Embryonic facial prominence (tissue), 1 donor: ENCODE measurements around the gene NAXD.
"Not testable (repeated sequence)": the region's sequence is repeated elsewhere in the genome, so short reads cannot be mapped to it uniquely, and the experiment has no call there.

Source experiments
- DNase-seq: peaks from one replicate; pipeline ENCODE4 v3.0.0-alpha.2; 2016; ENCODE audit errors: extremely low spot score

NAXD gene

GRCh38 chr13:110663491-110663890 is 48.1 kb downstream of the NAXD start:
- no peak for DNase-seq

DNA sequence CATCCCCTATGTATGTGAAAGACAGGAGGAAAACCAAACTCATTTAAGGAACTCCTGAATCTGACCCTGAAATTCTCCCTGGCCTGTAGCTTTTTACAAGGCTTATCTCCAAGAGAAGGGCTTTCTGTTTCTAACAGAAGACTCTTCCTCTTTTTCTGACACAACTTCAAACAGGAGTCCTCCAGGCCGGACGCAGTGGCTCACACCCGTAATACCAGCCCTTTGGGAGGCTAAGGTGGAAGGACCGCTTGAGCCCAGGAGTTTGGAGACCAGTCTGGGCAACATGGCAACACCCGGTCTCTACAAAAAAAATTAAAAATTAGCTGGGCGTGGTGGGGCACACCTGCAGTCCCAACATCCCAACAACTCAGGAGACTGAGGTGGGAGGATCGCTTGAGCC is 48.7 kb downstream of the NAXD start:
- no peak for DNase-seq

DNA sequence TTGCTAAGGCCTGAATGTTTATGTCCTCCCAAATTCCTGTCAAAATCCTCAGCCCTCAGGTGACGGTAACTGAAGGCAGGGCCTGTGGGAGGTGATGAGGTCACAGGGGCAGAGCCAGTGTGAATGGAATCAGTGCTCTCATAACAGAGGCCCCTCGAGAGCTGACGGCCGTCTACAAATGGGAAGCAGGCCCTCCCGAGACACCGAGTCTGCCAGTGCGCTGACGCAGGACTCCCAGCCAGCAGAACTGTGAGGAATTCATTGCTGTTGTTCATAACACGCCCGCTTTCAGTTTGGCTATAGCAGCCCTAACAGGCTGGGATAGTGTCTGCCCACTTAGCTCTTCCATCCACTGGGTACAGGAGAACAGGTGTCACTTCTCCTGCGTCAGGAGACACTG is 49.3 kb downstream of the NAXD start:
- no peak for DNase-seq

DNA sequence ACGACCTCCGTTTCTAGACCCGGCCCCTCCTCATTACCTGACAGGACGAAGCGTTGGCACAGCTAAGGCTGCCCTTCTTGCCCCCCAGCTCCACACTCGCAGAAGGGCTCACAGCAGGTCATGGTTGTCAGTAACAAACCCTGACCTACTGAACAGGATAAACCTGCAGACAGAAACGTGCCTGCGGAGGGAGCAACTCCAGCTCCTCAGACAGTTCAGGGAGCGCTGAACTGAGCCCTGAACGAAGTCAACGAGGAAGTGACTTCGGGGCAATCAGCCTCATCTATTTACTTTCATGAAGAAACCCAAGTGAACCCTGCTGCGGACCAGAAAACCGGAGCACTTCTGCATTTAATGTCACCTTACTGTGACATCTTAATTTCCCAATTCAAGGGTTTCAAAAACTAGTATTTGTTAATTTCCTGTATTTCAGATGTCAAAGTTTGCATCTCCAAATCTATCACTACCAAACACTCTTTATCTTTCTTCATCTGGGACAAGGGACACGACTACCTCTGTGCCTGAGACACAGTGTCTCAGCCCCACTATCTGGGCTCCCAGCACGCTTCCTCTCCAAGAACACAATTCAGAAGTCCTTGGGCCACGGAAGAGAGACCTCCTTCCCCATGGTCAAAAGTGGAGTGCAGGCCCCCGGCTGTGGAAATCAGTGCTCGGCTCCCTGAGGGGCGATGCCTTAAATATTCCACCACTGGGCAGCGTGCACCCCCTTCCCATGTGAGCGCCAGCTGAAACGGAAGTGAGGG is 50.3 kb downstream of the NAXD start:
- DNase-seq = no peak

GRCh38 chr13:110666255-110666533 is 50.8 kb downstream of the NAXD start:
- no peak for DNase-seq

- DNase-seq = no peak
These were observed 53.7 kb downstream of the NAXD start for GRCh38 chr13:110669036-110669435.

DNA sequence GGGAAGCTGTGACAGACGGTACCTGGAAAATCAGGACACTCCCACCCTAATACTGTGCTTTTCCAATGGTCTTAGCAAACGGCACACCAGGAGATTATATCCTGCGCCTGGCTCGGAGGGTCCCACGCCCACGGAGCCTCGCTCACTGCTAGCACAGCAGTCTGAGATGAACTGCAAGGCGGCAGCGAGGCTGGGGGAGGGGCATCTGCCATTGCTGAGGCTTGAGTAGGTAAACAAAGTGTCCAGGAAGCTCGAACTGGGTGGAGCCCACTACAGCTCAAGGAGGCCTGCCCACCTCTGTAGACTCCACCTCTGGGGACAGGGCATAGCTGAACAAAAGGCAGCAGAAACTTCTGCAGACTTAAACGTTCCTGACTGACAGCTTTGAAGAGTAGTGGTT is 54.5 kb downstream of the NAXD start:
- DNase-seq = not testable (repeated sequence)

GRCh38 chr13:110676595-110677587 is 61.5 kb downstream of the NAXD start:
- DNase-seq = no peak

DNA sequence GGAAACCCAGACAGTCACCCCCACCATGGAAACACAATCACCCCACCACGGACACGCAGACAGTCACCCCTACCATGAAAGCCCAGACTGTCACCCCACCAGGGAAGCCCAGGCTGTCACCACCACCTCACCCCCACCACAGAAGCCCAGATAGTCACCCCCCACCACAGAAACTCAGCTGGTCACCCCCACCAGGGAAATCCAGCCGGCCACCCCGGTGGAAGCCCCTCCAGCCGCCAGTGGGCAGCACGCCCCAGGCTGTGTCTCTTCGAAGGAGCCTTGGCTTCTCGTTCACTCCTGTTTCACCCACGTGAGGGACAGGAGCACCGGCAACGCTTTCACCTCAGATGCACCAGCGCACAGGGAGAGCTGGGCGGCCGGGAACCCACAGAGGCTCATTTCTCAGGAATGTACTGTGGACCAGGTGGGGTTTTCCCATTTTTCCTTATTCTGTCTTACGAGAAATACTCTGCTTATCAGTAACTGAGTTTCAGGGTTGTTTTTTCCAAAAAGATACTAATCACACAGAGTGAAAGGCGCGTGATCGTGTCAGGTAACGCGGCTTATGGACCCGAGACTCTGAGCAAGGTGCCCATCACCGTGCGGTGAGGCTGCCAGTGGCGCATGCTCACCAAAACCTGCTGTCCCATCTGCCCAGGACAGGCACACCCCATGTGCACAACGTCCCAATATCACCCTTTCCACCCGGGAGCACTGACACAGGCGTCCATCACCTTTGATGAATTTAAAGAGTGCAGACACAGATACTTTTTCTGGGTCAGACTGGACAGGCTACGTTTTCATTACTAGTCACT is 62.6 kb downstream of the NAXD start:
- DNase-seq = no peak

GRCh38 chr13:110680852-110681251 is 65.5 kb downstream of the NAXD start:
- DNase-seq = no peak

- DNase-seq = no peak
These were observed 66.7 kb downstream of the NAXD start for GRCh38 chr13:110681868-110682550.

- DNase-seq = no peak
These were observed 67.4 kb downstream of the NAXD start for GRCh38 chr13:110682746-110683145.

- DNase-seq = no peak
These were observed 68.0 kb downstream of the NAXD start for GRCh38 chr13:110683203-110683883.

DNA sequence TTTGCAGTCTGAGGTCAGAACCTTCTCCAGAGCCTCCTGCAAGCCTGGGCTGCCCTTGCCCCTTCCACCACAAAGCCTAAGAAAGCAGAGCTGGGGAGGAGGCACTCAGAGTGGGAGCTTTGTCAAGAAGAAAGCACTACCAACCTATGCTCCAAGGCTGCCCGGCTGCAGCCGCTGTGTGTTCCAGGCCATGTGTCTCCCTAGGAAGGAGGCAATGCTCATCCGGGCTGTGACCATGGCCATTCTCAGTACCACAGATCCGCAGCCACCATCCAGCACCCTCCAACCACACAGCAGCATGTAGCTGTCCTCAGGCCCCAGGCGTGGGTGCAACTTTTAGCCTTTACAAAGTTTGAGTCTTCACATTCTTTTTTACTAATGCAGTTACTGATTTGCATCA is 68.6 kb downstream of the NAXD start:
- DNase-seq = no peak

DNA sequence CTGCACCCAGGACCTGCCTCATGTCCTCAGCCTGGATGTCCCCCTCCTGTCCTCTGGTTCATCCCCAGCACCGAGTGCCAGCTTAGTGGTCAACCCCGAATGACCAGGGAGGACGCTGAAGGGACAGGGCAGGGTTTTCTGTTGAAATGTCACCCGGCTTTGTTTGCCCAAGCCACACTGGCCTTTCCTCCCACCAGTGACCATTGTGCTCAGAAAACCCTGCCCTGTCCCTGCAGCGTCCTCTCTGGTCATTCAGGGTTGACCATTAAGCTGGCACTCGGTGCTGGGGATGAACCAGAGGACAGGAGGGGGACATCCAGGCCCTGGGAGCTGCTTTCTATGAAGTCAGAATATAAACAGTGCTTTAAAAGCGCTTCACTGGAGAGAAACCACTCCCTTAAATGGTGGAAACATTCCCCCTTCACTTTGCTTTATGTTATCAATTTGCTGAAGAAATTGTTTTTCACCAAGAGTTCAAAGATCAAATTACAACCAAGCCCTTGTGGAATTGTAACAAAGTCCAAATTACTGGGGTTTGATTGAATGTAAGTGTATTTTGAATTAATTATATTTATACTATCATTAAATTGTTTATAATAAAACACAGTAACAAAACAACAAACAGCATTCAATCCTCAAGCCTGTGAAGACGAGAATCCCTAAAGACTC is 69.2 kb downstream of the NAXD start:
- no peak for DNase-seq

DNA sequence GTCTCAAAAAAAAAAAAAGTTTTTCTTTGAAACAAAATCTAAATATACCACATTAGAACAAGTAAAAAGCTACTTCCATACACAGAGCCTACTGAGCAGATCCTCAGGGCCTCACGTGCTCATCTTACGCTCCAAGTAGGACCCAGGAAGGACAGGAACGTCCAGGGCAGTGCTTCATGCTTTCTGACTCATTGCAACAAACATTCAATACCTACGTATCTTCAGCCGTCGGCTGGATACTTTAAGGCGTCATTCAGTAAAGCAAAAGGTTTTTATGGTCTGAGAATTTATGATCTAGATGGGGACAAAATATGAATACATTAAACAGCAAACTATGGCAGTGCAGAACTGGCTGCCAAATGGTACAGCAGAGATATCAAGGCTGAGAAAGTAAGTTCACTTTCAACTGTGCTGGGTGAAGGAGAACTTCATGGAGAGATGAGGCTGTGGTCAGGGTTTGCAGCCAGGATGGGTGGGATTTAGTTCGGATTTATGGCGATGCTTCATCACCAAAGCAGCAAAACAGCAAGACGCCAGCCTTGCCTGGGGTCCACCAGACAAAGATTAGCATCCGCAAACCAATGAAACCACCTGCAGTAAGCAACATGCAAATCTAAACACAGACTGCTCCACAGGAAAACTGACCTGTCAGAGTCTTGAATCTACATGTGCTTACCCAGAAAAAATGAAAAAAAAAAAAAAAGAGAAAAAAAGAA is 70.1 kb downstream of the NAXD start:
- DNase-seq = no peak

GRCh38 chr13:110687736-110688135 is 72.4 kb downstream of the NAXD start:
- no peak for DNase-seq

DNA sequence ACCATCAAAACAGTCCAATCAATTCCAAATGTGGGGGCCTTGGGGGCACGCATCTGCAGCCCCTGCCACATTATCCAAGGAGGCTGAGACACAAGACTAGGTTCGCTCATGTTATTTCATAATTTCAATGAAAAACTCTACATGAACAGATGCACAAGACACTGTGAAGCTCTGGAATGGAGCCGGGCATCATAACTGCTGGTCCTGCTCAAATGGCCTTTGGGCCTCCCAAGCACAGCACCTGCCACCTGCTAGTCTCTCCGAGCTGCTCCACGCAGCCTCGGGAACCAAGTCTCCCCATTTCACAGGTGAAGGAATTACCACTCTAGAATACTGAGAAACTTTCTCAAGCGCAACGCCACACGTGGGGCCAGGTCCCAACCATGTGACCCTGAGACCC is 73.7 kb downstream of the NAXD start:
- no peak for DNase-seq
